Activated CD8-positive, alpha-beta T cell treated with anti-CD3 and anti-CD28 coated beads for 36 hours (primary cell): ENCODE measurements around the gene LRRK1. TPM values are rescaled to one million over a fixed set of nuclear protein-coding genes. Genes with fewer than 3 reads are reported as not detected.

Source experiments
- ATAC-seq: fragments of 200-7000 bp; cut with Tn5 transposase; one replicate; pipeline ENCODE4 v1.10.0; 2021; ENCODE audit warnings: mild to moderate bottlenecking, moderate library complexity
- CTCF ChIA-PET: fragments of 350-600 bp; sonication (Branson Sonifier 250); formaldehyde crosslinking; loops from one replicate; lab custom pipeline; 2021; ENCODE audit warnings: antibody characterized with exemption; lab: Charles Lee
- POLR2A ChIA-PET: fragments of 350-600 bp; sonication (Branson Sonifier 250); formaldehyde crosslinking; loops from one replicate; lab custom pipeline; 2021; ENCODE audit warnings: antibody characterized with exemption; lab: Charles Lee
- DNase-seq: peaks from one replicate; pipeline ENCODE4 v3.0.0-alpha.2; 2020
- H3K27ac Mint-ChIP-seq: one replicate; pipeline ENCODE4 v1.8.0; 2021; ENCODE audit warnings: mild to moderate bottlenecking, mixed read lengths
- H3K27me3 Mint-ChIP-seq: one replicate; pipeline ENCODE4 v1.8.0; 2021; ENCODE audit warnings: mixed read lengths
- H3K36me3 Mint-ChIP-seq: one replicate; pipeline ENCODE4 v1.8.0; 2021; ENCODE audit warnings: low read depth, mixed read lengths
- H3K4me1 Mint-ChIP-seq: one replicate; pipeline ENCODE4 v1.8.0; 2021; ENCODE audit warnings: low read depth, mixed read lengths
- H3K4me3 Mint-ChIP-seq: one replicate; pipeline ENCODE4 v1.8.0; 2021; ENCODE audit warnings: mild to moderate bottlenecking, moderate library complexity, mixed read lengths
- H3K9me3 Mint-ChIP-seq: one replicate; pipeline ENCODE4 v1.8.0; 2021; ENCODE audit warnings: mixed read lengths
- intact Hi-C: fragments of 100-400 bp; cut with micrococcal nuclease; formaldehyde crosslinking; loops from one replicate; pipeline ENCODE4 v1.10.0; 2022
- total RNA-seq, 2 experiments: library from RNA; stranded (reverse); gene quantifications; one replicate each; pipeline ENCODE4 v1.2.3, GENCODE V29; 2021
- TF ChIP-seq, protein P1 (sequence below): fragments of 200-600 bp; IDR thresholded peaks from one replicate; pipeline ENCODE4 v1.8.0; 2022; ENCODE audit warnings: antibody characterized with exemption, mild to moderate bottlenecking

LRRK1 gene
- total RNA-seq, 2 experiments from 2014 or later, result 0.50 to 0.83 TPM

- Mint-ChIP-seq H3K36me3 (no peaks in the 10 kb centered on the region), H3K4me3 (no peak overlapping the region), H3K27me3 (no peaks in the 10 kb centered on the region), H3K27ac (no peak overlapping the region), H3K9me3 (no peaks in the 10 kb centered on the region), H3K4me1 (peaks cover 9% of the 10 kb centered on the region)
- ChIA-PET CTCF (interaction anchor here (0.8 kb wide), 1 partner anchor 26 kb away, joined by 3 read pairs; no protein-coding TSS in a partner anchor), POLR2A (interaction anchor here (1.0 kb wide), 1 partner anchor 198 kb away, joined by 3 read pairs; no protein-coding TSS in a partner anchor)
- ATAC-seq (no peak), DNase-seq (no peak)
- TF ChIP-seq, protein P1, sequence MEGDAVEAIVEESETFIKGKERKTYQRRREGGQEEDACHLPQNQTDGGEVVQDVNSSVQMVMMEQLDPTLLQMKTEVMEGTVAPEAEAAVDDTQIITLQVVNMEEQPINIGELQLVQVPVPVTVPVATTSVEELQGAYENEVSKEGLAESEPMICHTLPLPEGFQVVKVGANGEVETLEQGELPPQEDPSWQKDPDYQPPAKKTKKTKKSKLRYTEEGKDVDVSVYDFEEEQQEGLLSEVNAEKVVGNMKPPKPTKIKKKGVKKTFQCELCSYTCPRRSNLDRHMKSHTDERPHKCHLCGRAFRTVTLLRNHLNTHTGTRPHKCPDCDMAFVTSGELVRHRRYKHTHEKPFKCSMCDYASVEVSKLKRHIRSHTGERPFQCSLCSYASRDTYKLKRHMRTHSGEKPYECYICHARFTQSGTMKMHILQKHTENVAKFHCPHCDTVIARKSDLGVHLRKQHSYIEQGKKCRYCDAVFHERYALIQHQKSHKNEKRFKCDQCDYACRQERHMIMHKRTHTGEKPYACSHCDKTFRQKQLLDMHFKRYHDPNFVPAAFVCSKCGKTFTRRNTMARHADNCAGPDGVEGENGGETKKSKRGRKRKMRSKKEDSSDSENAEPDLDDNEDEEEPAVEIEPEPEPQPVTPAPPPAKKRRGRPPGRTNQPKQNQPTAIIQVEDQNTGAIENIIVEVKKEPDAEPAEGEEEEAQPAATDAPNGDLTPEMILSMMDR, result no peak
- intact Hi-C loops, result no loop called here
Measured at GRCh38 chr15:101066501-101067408, 147.6 kb downstream of the LRRK1 start.

- Mint-ChIP-seq H3K9me3 (no peaks in the 10 kb centered on the region), H3K4me1 (peaks cover 9% of the 10 kb centered on the region), H3K27me3 (no peaks in the 10 kb centered on the region), H3K27ac (no peak overlapping the region), H3K36me3 (no peaks in the 10 kb centered on the region), H3K4me3 (no peak overlapping the region)
- TF ChIP-seq, protein P1, result no peak
- no peak for DNase-seq
- intact Hi-C loops, result no loop called here
- ChIA-PET POLR2A (interaction anchor here (1.0 kb wide), 1 partner anchor 196 kb away, joined by 3 read pairs; no protein-coding TSS in a partner anchor), CTCF (interaction anchor here (0.8 kb wide), 1 partner anchor 25 kb away, joined by 3 read pairs; no protein-coding TSS in a partner anchor)
- no peak for ATAC-seq
Measured at GRCh38 chr15:101067660-101068522, 148.7 kb downstream of the LRRK1 start.

GRCh38 chr15:101068523-101068960, 149.4 kb downstream of the LRRK1 start:
- H3K9me3 Mint-ChIP-seq, result no peaks in the 10 kb centered on the region
- ATAC-seq (no peak), DNase-seq (no peak)
- POLR2A ChIA-PET, result no interaction called here
- TF ChIP-seq, protein P1, result no peak
- no peaks in the 10 kb centered on the region for H3K36me3 Mint-ChIP-seq
- H3K27me3 Mint-ChIP-seq, result no peaks in the 10 kb centered on the region
- CTCF ChIA-PET, result no interaction called here
- no peak overlapping the region for H3K4me3 Mint-ChIP-seq
- H3K4me1 Mint-ChIP-seq, result peaks cover 9% of the 10 kb centered on the region
- H3K27ac Mint-ChIP-seq, result no peak overlapping the region
- intact Hi-C loops, result no loop called here

GRCh38 chr15:101068961-101069653, 149.9 kb downstream of the LRRK1 start:
- Mint-ChIP-seq H3K27ac (no peak overlapping the region), H3K4me3 (no peak overlapping the region), H3K27me3 (no peaks in the 10 kb centered on the region), H3K36me3 (no peaks in the 10 kb centered on the region), H3K4me1 (peaks cover 9% of the 10 kb centered on the region), H3K9me3 (no peaks in the 10 kb centered on the region)
- DNase-seq (no peak), ATAC-seq (no peak)
- TF ChIP-seq, protein P1, result no peak
- POLR2A ChIA-PET, result no interaction called here
- CTCF ChIA-PET, result interaction anchor here (1.5 kb wide), 1 partner anchor 126 kb away, joined by 4 read pairs; no protein-coding TSS in a partner anchor
- intact Hi-C loops, result no loop called here
